Measurements from ENCODE around the gene TTC33. TPM values are rescaled to one million over a fixed set of nuclear protein-coding genes. Genes with fewer than 3 reads are reported as not detected.

Gene TTC33
- total RNA-seq, 1 experiment from 2014 or later: 12.6 TPM

DNA sequence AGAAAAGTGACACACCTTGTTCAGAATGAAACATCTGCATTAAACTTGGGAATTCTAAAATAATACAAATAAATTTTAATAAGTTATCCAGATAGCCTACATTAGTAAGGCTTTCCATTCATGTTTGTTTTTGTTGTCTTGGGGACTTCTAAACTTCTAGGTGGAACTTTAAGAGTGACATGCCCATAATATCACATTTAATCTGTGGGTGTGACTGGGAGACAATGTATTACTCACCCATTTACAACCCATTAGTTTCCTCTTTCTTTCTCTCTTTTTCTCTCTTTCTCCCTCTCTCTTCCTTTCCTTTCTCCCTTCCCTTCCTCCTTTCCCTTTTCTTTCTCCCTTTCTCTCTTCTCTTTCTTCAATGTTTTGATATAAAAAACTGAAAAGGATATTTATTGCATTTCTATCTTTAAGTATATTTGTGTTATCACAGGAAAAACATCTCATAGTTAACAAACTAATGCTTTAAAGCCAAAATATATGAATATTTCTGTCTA is 88.5 kb downstream of the TTC33 start:
- Histone ChIP-seq H3K9me3 (ENCODE audit: control insufficient read depth, insufficient read depth, low read depth, low read length) (no peaks in the 10 kb centered on the region), H3K27me3 (ENCODE audit: control insufficient read depth, insufficient read depth, low read length) (no peaks in the 10 kb centered on the region), H3K27ac (ENCODE audit: low read length) (no peak overlapping the region), H3K36me3 (ENCODE audit: control insufficient read depth, insufficient read depth, low read length) (no peaks in the 10 kb centered on the region), H3K4me1 (ENCODE audit: control insufficient read depth, insufficient read depth, low read length) (no peaks in the 10 kb centered on the region), H3K4me3 (ENCODE audit: low read depth in 2 of 2, low read length in 2 of 2) (no peak overlapping the region)
- POLR2A ChIA-PET: no interaction called here
- TF ChIP-seq TCF7L2 (IDR thresholded peaks at IDR 0.05; ENCODE audit: low read depth, low read length) (no peak), CTCF (IDR thresholded peaks at IDR 0.05) (no peak), POLR2AphosphoS5 (IDR thresholded peaks at IDR 0.05; ENCODE audit: low read depth, low read length) (no peak), REST (IDR thresholded peaks at IDR 0.05; ENCODE audit: insufficient read depth in 1 of 2, low read depth in 2 of 2, low read length in 1 of 2) (no peak)
- intact Hi-C loops (cut with micrococcal nuclease; ENCODE audit: unreplicated experiment): no loop called here
- ATAC-seq (no peak), DNase-seq (ENCODE audit: low read depth, low spot score) (no peak)
- CTCF ChIA-PET: interaction anchor here (0.6 kb wide), 1 partner anchor 365 kb away, joined by 3 read pairs; no protein-coding TSS in a partner anchor
- in situ Hi-C loops (cut with HindIII; ENCODE audit: low pct_unique_long_range_greater_than_20kb, low sequenced_read_pairs): no loop called here
- BruUV-seq (replicated peaks): no TSS peak

- no peaks in the 10 kb centered on the region for H3K9me3 ChIP-seq (ENCODE audit: control insufficient read depth, insufficient read depth, low read depth, low read length)
Observed at GRCh38 chr5:40666657-40667056, 89.1 kb downstream of the TTC33 start.

More at GRCh38 chr5:40666657-40667056, 89.1 kb downstream of the TTC33 start:
- ChIA-PET POLR2A (no interaction called here), CTCF (no interaction called here)
- no peak for TF ChIP-seq TCF7L2 (IDR thresholded peaks at IDR 0.05; ENCODE audit: low read depth, low read length)
- TF ChIP-seq REST (IDR thresholded peaks at IDR 0.05; ENCODE audit: insufficient read depth in 1 of 2, low read depth in 2 of 2, low read length in 1 of 2): no peak
- no peak for TF ChIP-seq CTCF (IDR thresholded peaks at IDR 0.05)
- no peak for TF ChIP-seq POLR2AphosphoS5 (IDR thresholded peaks at IDR 0.05; ENCODE audit: low read depth, low read length)
- BruUV-seq (replicated peaks): no TSS peak
- no peak overlapping the region for H3K4me3 ChIP-seq (ENCODE audit: low read depth in 2 of 2, low read length in 2 of 2)
- in situ Hi-C loops (cut with HindIII; ENCODE audit: low pct_unique_long_range_greater_than_20kb, low sequenced_read_pairs): no loop called here
- no peaks in the 10 kb centered on the region for H3K27me3 ChIP-seq (ENCODE audit: control insufficient read depth, insufficient read depth, low read length)
- ATAC-seq (no peak), DNase-seq (ENCODE audit: low read depth, low spot score) (no peak)
- intact Hi-C loops (cut with micrococcal nuclease; ENCODE audit: unreplicated experiment): no loop called here
- no peak overlapping the region for H3K27ac ChIP-seq (ENCODE audit: low read length)
- H3K4me1 ChIP-seq (ENCODE audit: control insufficient read depth, insufficient read depth, low read length): no peaks in the 10 kb centered on the region
- H3K36me3 ChIP-seq (ENCODE audit: control insufficient read depth, insufficient read depth, low read length): no peaks in the 10 kb centered on the region
